Activated T-helper 2 cell treated with anti-CD3 and anti-CD28 coated beads, Interferon-gamma antibody, Interleukin-2, Interleukin-4, amounts not matched to agents 10 μg/mL and 5 μg/mL and 100 μg/mL, durations not matched to agents 14 hours and 24 hours and 36 hours (primary cell): ENCODE results near the gene FNBP1. TPM values are rescaled to one million over a fixed set of nuclear protein-coding genes. Genes with fewer than 3 reads are reported as not detected.

Source experiments
- DNase-seq: peaks from one replicate; pipeline ENCODE4 v3.0.0; 2021; ENCODE audit warnings: low spot score
- H3K27ac Mint-ChIP-seq: one replicate; pipeline ENCODE4 v1.8.0; 2021; ENCODE audit warnings: mixed read lengths
- H3K27me3 Mint-ChIP-seq: one replicate; pipeline ENCODE4 v1.8.0; 2021; ENCODE audit warnings: low read depth, mixed read lengths
- H3K36me3 Mint-ChIP-seq: one replicate; pipeline ENCODE4 v1.8.0; 2021; ENCODE audit warnings: low read depth, mixed read lengths
- H3K4me1 Mint-ChIP-seq: one replicate; pipeline ENCODE4 v1.8.0; 2021; ENCODE audit warnings: low read depth, mixed read lengths
- H3K4me3 Mint-ChIP-seq: one replicate; pipeline ENCODE4 v1.8.0; 2021; ENCODE audit warnings: low read depth, mild to moderate bottlenecking, moderate library complexity, mixed read lengths
- H3K9me3 Mint-ChIP-seq: one replicate; pipeline ENCODE4 v1.8.0; 2021; ENCODE audit warnings: mixed read lengths
- intact Hi-C: fragments of 100-400 bp; cut with micrococcal nuclease; formaldehyde crosslinking; loops from one replicate; pipeline ENCODE4 v1.15.1; 2023
- total RNA-seq: library from RNA; stranded (reverse); gene quantifications from 2 replicates; pipeline ENCODE4 v1.2.3, GENCODE V29; 2022

The FNBP1 gene
- total RNA-seq, 1 donor from 2014 or later: 358 TPM

GRCh38 chr9:129908906-129909305, 134.1 kb downstream of the FNBP1 start:
- Mint-ChIP-seq H3K27ac (no peak overlapping the region), H3K4me1 (peaks cover 36% of the 10 kb centered on the region), H3K4me3 (no peak overlapping the region), H3K36me3 (peaks cover 69% of the 10 kb centered on the region), H3K9me3 (no peaks in the 10 kb centered on the region), H3K27me3 (no peaks in the 10 kb centered on the region)
- intact Hi-C loops: no loop called here
- DNase-seq: no peak

- no peak for DNase-seq
- Mint-ChIP-seq H3K27me3 (no peaks in the 10 kb centered on the region), H3K4me3 (no peak overlapping the region), H3K9me3 (no peaks in the 10 kb centered on the region), H3K36me3 (peaks cover 79% of the 10 kb centered on the region), H3K27ac (peak overlapping the region; percentile 50), H3K4me1 (peaks cover 39% of the 10 kb centered on the region)
- intact Hi-C loops: no loop called here
These were observed 135.8 kb downstream of the FNBP1 start for GRCh38 chr9:129907201-129907600.

- peaks cover 87% of the 10 kb centered on the region for H3K36me3 Mint-ChIP-seq
- no peaks in the 10 kb centered on the region for H3K27me3 Mint-ChIP-seq
- H3K4me3 Mint-ChIP-seq: no peak overlapping the region
- peaks cover 44% of the 10 kb centered on the region for H3K4me1 Mint-ChIP-seq
- H3K9me3 Mint-ChIP-seq: no peaks in the 10 kb centered on the region
- intact Hi-C loops: no loop called here
- DNase-seq: no peak
- H3K27ac Mint-ChIP-seq: peak overlapping the region; percentile 12
These were observed 136.7 kb downstream of the FNBP1 start for GRCh38 chr9:129906298-129906697.

GRCh38 chr9:129904734-129905133, 138.3 kb downstream of the FNBP1 start:
- peak overlapping the region; percentile 10 for H3K27ac Mint-ChIP-seq
- no peaks in the 10 kb centered on the region for H3K9me3 Mint-ChIP-seq
- H3K36me3 Mint-ChIP-seq: peaks cover 89% of the 10 kb centered on the region
- DNase-seq: no peak
- H3K4me1 Mint-ChIP-seq: peaks cover 41% of the 10 kb centered on the region
- H3K4me3 Mint-ChIP-seq: no peak overlapping the region
- H3K27me3 Mint-ChIP-seq: no peaks in the 10 kb centered on the region
- intact Hi-C loops: no loop called here

GRCh38 chr9:129902740-129903134, 140.3 kb downstream of the FNBP1 start:
- Mint-ChIP-seq H3K4me3 (no peak overlapping the region), H3K27ac (no peak overlapping the region), H3K36me3 (peaks cover 95% of the 10 kb centered on the region), H3K4me1 (peaks cover 41% of the 10 kb centered on the region), H3K27me3 (no peaks in the 10 kb centered on the region), H3K9me3 (no peaks in the 10 kb centered on the region)
- no peak for DNase-seq
- intact Hi-C loops: no loop called here

- Mint-ChIP-seq H3K27me3 (no peaks in the 10 kb centered on the region), H3K4me3 (no peak overlapping the region), H3K9me3 (no peaks in the 10 kb centered on the region), H3K36me3 (peaks cover 95% of the 10 kb centered on the region), H3K27ac (peak overlapping the region; percentile 87), H3K4me1 (peaks cover 42% of the 10 kb centered on the region)
- no peak for DNase-seq
- intact Hi-C loops: no loop called here
These were observed 140.8 kb downstream of the FNBP1 start for GRCh38 chr9:129901993-129902739.

GRCh38 chr9:129900263-129901027, 142.5 kb downstream of the FNBP1 start:
- no peaks in the 10 kb centered on the region for H3K9me3 Mint-ChIP-seq
- DNase-seq: no peak
- H3K27ac Mint-ChIP-seq: peak overlapping the region; percentile 87
- no peak overlapping the region for H3K4me3 Mint-ChIP-seq
- intact Hi-C loops: no loop called here
- H3K36me3 Mint-ChIP-seq: peaks cover 98% of the 10 kb centered on the region
- H3K4me1 Mint-ChIP-seq: peaks cover 49% of the 10 kb centered on the region
- H3K27me3 Mint-ChIP-seq: no peaks in the 10 kb centered on the region

GRCh38 chr9:129899620-129900019, 143.4 kb downstream of the FNBP1 start:
- Mint-ChIP-seq H3K4me3 (no peak overlapping the region), H3K27me3 (no peaks in the 10 kb centered on the region), H3K9me3 (no peaks in the 10 kb centered on the region), H3K36me3 (peaks cover 98% of the 10 kb centered on the region), H3K4me1 (peaks cover 53% of the 10 kb centered on the region), H3K27ac (peak overlapping the region; percentile 87)
- intact Hi-C loops: no loop called here
- no peak for DNase-seq

- Mint-ChIP-seq H3K36me3 (peaks cover 98% of the 10 kb centered on the region), H3K27ac (peak overlapping the region; percentile 41), H3K9me3 (no peaks in the 10 kb centered on the region), H3K27me3 (no peaks in the 10 kb centered on the region), H3K4me1 (peaks cover 58% of the 10 kb centered on the region), H3K4me3 (no peak overlapping the region)
- intact Hi-C loops: no loop called here
- DNase-seq: no peak
These were observed 144.8 kb downstream of the FNBP1 start for GRCh38 chr9:129898185-129898584.

GRCh38 chr9:129897263-129897662, 145.7 kb downstream of the FNBP1 start:
- peaks cover 98% of the 10 kb centered on the region for H3K36me3 Mint-ChIP-seq
- no peaks in the 10 kb centered on the region for H3K9me3 Mint-ChIP-seq
- H3K4me3 Mint-ChIP-seq: peak overlapping the region; percentile 42
- peak overlapping the region; percentile 99 for H3K27ac Mint-ChIP-seq
- DNase-seq: no peak
- intact Hi-C loops: no loop called here
- peaks cover 61% of the 10 kb centered on the region for H3K4me1 Mint-ChIP-seq
- no peaks in the 10 kb centered on the region for H3K27me3 Mint-ChIP-seq

GRCh38 chr9:129895376-129896268, 147.4 kb downstream of the FNBP1 start:
- Mint-ChIP-seq H3K4me3 (peak overlapping the region; percentile 19), H3K27ac (peak overlapping the region; percentile 99), H3K36me3 (peaks cover 98% of the 10 kb centered on the region), H3K4me1 (peaks cover 69% of the 10 kb centered on the region), H3K9me3 (no peaks in the 10 kb centered on the region), H3K27me3 (no peaks in the 10 kb centered on the region)
- intact Hi-C loops: loop anchor here (1.0 to 2.0 kb wide), 2 partner anchors 8 to 15 kb away; no protein-coding TSS in a partner anchor
- peak; percentile 36 for DNase-seq

GRCh38 chr9:129894120-129894823, 148.7 kb downstream of the FNBP1 start:
- intact Hi-C loops: loop anchor here (2.0 kb wide), 1 partner anchor 17 kb away; no protein-coding TSS in a partner anchor
- DNase-seq: peak; percentile 34
- H3K9me3 Mint-ChIP-seq: no peaks in the 10 kb centered on the region

More at GRCh38 chr9:129894120-129894823, 148.7 kb downstream of the FNBP1 start:
- peak overlapping the region; percentile 35 for H3K4me3 Mint-ChIP-seq
- no peaks in the 10 kb centered on the region for H3K27me3 Mint-ChIP-seq
- peaks cover 98% of the 10 kb centered on the region for H3K36me3 Mint-ChIP-seq
- H3K27ac Mint-ChIP-seq: peak overlapping the region; percentile 99
- peaks cover 72% of the 10 kb centered on the region for H3K4me1 Mint-ChIP-seq
